GM21447 (cell line): ENCODE data around the gene CPNE7.
"Not testable (repeated sequence)": the region's sequence is repeated elsewhere in the genome, so short reads cannot be mapped to it uniquely, and the experiment has no call there.

Experiments used
- ATAC-seq: cut with Tn5 transposase; IDR thresholded peaks from one replicate; pipeline ENCODE4 v1.9.1; 2021; ENCODE audit not compliant: unreplicated experiment

The CPNE7 gene

DNA sequence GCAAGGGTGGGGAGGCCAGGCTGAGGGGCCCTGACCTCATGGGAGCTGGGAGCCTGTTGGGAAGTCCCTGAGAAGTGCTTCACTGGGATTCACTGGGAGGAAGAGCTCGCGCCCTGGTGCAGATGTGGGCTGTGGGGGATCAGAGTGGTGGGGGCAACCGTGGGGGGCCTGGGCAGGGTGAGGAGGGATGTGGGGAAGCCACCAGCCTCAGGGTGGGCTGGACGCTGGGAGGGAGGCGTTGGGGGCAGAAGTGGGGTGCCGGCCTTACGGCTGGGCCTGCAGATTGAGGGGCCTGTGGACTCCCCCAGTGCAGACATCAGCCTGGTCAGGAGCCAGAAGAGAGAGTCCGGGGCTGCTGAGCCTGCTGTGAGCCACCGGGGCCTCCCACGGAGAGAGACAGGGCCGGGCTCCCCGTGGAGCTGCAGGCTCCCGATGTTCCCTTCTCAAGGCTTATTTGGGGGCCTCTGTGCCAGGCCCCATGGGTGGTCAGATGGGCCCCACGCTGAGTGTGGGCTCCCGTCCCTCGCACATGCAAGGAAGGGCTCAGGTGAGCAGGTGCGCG is 45.7 kb downstream of the CPNE7 start:
- no peak for ATAC-seq

DNA sequence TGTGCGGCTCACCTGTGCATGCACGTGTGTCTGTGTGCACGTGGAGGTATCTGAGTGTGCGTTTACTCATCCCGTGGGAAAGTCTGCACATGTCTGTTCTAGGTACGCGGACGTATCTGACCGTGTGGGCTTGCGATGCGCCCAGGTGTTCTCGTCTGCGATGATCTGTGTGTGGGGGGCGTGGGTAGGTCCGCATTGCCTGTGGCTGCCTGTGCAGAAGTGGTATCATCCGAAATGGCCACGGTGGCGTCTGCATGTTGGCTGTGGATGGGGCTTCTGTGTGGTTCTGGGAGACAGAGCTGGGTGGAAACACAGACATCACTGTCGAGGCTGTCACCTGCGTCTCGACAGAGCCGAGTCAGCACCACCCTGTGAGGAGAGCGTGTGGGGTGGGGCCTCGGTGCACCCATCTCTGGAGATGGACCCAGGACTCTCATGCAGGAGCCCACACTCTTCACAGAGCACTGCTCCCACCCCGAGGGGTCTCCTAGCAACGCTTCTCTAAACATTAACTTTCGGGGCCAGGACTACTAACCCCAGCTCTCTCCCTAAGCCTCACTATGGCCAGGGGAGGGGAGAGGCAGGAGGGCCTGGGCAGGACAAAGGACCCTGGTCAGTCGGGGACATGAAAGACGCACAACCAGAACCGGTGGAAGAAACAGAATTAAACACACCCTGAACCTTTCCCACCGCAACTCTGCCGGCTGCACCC is 46.3 kb downstream of the CPNE7 start:
- ATAC-seq = no peak

DNA sequence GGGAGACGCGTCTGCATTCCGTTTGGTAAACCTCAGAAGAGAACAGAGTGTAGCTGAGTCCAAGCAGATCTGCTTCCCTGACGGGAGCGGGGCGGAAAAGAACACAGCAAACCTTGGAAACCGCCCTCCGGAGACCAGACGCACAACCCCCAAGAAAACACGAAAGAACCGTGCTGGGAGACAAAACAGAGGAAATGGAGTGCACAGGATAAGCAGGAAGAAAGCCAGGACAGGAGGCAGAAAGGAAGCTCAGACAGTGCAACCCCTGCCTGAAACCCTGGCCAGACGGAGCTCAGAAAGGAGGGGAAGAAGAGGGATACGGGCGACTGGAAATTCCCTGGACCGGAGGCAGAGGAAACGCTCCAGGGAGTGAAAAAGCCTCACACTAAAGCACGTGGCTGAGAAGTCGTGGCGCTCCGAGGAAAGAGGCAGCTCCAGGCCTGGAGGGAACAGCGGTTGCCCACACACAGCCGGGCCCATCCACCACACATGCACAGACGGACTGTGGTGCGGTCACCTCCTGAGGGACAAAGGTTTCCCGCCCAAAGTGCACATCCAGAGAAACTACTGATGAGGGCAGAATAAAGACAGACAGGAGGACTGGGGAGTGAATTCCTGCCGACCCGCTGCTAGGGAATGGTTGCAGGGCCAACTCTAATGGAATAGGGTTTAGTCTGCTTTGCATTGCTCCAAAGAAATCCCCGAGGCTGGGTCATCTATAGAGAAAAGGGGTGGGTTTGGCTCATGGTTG is 48.1 kb downstream of the CPNE7 start:
- ATAC-seq = no peak

DNA sequence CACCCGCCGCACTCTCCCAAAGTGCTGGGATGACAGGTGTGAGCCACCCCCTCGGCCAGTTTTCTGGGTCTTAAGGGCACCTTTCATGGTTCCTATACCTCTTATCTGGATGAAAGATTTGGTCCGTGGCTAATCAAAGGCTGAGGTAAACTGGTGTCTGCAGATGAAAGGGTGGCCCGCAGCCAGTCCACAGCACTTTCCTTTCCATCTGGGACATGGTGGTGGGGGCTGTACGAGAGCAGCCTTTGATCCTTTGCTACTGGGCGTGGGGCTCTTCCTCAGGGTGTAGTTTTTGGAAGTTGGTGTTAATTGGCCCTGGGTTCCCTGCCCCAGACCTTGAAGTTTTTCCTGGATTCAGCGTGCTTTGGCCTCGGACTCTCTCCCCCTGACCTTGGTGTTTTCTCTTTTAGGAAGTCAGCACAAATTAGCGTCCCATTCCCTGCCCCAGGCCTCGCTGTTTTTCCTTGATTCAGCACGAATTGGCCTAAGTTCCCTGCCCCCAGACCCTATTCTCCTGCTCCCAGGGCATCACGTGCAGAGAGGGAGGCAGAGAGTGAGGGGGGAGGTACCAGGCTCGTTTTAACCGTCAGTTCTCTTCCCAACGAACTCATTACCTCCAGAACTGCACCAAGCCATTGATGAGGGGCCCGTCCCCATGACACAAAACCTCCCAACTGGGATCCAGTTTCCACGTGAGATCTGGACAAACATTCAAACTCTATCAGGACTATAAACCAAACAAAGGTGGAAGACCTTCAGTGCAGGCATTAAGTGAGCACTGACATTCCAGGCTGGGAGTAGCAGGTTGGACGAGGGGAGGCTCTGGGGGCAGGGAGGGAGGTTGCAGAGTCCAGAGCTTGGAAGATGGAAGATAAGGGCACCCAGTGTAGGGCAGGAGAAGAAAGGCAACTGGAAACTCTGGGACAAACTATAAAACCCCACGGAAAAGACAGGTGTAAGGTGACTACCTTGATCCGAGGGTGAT is 49.5 kb downstream of the CPNE7 start:
- no peak for ATAC-seq

GRCh38 chr16:89629827-89630610 is 54.5 kb downstream of the CPNE7 start:
- no peak for ATAC-seq

GRCh38 chr16:89633064-89633631 is 57.6 kb downstream of the CPNE7 start:
- no peak for ATAC-seq

DNA sequence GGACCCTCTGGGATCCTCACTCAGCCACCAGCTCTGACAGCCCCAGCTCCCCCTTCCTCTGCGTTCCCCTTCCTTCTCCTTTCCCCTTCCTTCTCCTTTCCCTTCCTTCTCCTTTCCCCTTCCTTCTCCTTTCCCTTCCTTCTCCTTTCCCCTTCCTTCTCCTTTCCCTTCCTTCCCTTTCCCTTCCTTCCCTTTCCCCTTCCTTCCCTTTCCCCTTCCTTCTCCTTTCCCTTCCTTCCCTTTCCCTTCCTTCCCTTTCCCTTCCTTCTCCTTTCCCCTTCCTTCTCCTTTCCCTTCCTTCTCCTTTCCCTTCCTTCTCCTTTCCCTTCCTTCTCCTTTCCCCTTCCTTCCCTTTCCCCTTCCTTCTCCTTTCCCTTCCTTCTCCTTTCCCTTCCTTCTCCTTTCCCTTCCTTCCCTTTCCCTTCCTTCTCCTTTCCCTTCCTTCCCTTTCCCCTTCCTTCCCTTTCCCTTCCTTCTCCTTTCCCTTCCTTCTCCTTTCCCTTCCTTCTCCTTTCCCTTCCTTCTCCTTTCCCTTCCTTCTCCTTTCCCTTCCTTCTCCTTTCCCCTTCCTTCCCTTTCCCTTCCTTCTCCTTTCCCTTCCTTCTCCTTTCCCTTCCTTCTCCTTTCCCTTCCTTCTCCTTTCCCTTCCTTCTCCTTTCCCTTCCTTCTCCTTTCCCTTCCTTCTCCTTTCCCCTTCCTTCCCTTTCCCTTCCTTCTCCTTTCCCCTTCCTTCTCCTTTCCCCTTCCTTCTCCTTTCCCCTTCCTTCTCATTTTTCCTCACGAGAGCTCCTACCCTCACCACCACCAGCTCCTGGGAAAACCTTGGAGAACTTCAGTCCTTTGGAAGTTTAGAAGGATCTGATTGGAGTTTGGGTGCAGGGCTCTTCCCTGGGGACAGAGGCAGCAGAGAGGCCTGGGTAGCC is 59.2 kb downstream of the CPNE7 start:
- not testable (repeated sequence) for ATAC-seq

DNA sequence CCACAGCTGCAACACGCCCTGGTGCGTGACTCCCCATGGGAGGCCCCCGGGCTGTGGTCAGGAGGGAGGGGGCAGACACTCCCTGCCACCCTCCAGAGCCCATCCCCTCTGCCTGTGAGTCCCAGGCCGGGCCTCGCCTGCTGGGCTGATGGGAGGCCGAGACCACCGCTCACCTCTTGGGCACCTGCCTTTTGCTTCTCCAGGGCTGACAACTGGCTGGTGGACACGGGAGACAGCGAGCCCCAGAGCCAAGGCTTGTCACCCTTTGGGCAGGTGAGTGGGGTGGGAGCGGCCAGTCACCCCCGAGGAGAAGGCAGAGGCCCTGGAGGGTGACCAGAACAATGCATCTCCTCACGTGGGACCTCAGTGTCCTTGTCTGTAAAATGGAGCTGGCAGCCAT is 61.1 kb downstream of the CPNE7 start:
- ATAC-seq = no peak

- ATAC-seq = no peak
Measured at GRCh38 chr16:89637379-89637778, 61.8 kb downstream of the CPNE7 start.

- no peak for ATAC-seq
Measured at GRCh38 chr16:89638455-89638854, 62.9 kb downstream of the CPNE7 start.

- ATAC-seq = no peak
Measured at GRCh38 chr16:89639385-89639784, 63.8 kb downstream of the CPNE7 start.

- no peak for ATAC-seq
Measured at GRCh38 chr16:89641458-89642119, 66.0 kb downstream of the CPNE7 start.

- ATAC-seq = no peak
Measured at GRCh38 chr16:89642574-89642973, 67.0 kb downstream of the CPNE7 start.

- no peak for ATAC-seq
Measured at GRCh38 chr16:89643769-89644300, 68.3 kb downstream of the CPNE7 start.

DNA sequence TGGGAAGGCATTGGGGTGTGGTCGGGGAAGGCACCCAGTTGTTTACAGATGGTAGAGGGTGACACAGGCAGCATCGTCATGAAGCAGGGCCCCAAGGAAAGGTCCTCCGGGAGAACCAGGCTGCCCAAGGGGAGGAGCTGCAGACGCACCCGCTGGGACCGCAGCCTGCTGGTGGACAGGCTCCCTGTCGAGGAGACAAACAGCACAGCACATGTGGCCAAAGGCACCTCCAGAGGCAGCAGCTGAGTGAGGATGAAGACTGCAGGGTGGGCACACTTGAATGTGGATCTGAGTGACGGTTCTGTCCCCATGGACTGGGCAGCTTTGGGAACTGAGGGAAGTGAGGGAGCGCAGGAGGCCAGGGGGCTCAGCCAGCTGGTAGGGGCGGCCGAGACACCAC is 69.6 kb downstream of the CPNE7 start:
- no peak for ATAC-seq

DNA sequence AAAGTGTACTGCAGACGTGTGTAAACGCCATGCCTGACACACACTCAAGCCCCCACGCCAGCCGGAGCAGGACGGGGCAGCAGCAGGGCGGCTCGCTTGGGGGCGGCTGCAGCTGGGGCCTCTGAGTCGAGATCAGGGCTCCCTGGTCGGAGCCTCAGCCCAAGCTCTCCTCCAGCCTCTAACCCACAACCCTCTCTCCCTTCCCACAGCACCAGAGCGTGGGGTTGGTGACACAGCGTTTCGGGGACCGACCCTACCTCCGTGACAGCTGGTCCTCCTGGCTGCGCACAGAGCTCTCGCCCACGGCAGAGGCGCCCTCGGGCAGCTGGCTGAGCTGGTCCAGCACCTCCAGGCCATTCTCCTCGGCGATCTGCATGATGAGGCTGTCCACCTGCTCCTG is 70.7 kb downstream of the CPNE7 start:
- no peak for ATAC-seq
